Forelimb muscle (tissue), 1 donor: Measurements from ENCODE around the gene TYRP1. TPM values are rescaled to one million over a fixed set of nuclear protein-coding genes. Genes with fewer than 3 reads are reported as not detected.
"Not testable (repeated sequence)": the region's sequence is repeated elsewhere in the genome, so short reads cannot be mapped to it uniquely, and the experiment has no call there.

Experiments
- DNase-seq: peaks from one replicate; pipeline ENCODE4 v3.0.0-alpha.2; 2013; ENCODE audit warnings: low read depth
- polyA plus RNA-seq: library from polyadenylated mRNA; unstranded; fragments of 120-200 nt; gene quantifications from one replicate; pipeline ENCODE4 v1.2.1, GENCODE V29; 2013; ENCODE audit not compliant: insufficient read length

TYRP1 gene
- polyA plus RNA-seq, result 0.34 TPM

GRCh38 chr9:12693141-12693540 lies at the start of gene TYRP1:
Gene TYRP1, plus strand, starts transcription at chr9:12693385. Its CDS starts 612 bp downstream, at chr9:12693997.
- DNase-seq, result no peak

- DNase-seq, result no peak
These were observed 49.5 kb upstream of the TYRP1 start for GRCh38 chr9:12643686-12644085.

- DNase-seq, result no peak
These were observed 44.3 kb upstream of the TYRP1 start for GRCh38 chr9:12648925-12649324.

- no peak for DNase-seq
These were observed 42.1 kb upstream of the TYRP1 start for GRCh38 chr9:12651125-12651524.

- no peak for DNase-seq
These were observed 40.2 kb upstream of the TYRP1 start for GRCh38 chr9:12652973-12653372.

- no peak for DNase-seq
These were observed 36.4 kb upstream of the TYRP1 start for GRCh38 chr9:12656803-12657202.

- no peak for DNase-seq
These were observed 36.0 kb upstream of the TYRP1 start for GRCh38 chr9:12657233-12657632.

- no peak for DNase-seq
These were observed 35.2 kb upstream of the TYRP1 start for GRCh38 chr9:12657998-12658397.

GRCh38 chr9:12658531-12659209 lies 34.5 kb upstream of the TYRP1 start:
- no peak for DNase-seq

GRCh38 chr9:12659220-12659619 lies 34.0 kb upstream of the TYRP1 start:
- no peak for DNase-seq

- no peak for DNase-seq
These were observed 26.4 kb upstream of the TYRP1 start for GRCh38 chr9:12666813-12667212.

GRCh38 chr9:12667892-12668291 lies 25.3 kb upstream of the TYRP1 start:
- DNase-seq, result no peak

- no peak for DNase-seq
These were observed 23.2 kb upstream of the TYRP1 start for GRCh38 chr9:12670006-12670405.

GRCh38 chr9:12674961-12675360 lies 18.2 kb upstream of the TYRP1 start:
- no peak for DNase-seq

- not testable (repeated sequence) for DNase-seq
These were observed 15.6 kb upstream of the TYRP1 start for GRCh38 chr9:12677462-12678126.

- no peak for DNase-seq
These were observed 12.8 kb upstream of the TYRP1 start for GRCh38 chr9:12680341-12680740.

GRCh38 chr9:12680757-12681156 lies 12.4 kb upstream of the TYRP1 start:
- DNase-seq, result no peak

GRCh38 chr9:12681620-12682019 lies 11.6 kb upstream of the TYRP1 start:
- DNase-seq, result no peak

- no peak for DNase-seq
These were observed 8.2 kb upstream of the TYRP1 start for GRCh38 chr9:12684974-12685373.

- no peak for DNase-seq
These were observed 4.0 kb upstream of the TYRP1 start for GRCh38 chr9:12689233-12689632.

- no peak for DNase-seq
These were observed 828 bp downstream of the TYRP1 start for GRCh38 chr9:12694013-12694412.

GRCh38 chr9:12695474-12695873 lies 2.3 kb downstream of the TYRP1 start:
- DNase-seq, result no peak

GRCh38 chr9:12696931-12697622 lies 3.9 kb downstream of the TYRP1 start:
- DNase-seq, result no peak
